Measurements from ENCODE around the gene THEMIS. TPM values are rescaled to one million over a fixed set of nuclear protein-coding genes. Genes with fewer than 3 reads are reported as not detected.

THEMIS gene
- total and polyA plus RNA-seq, 10 of the 15 experiments (the other 5 are each of a cell fraction or from before 2014, with no cell fraction given), result 0.06 to 1.5 (median 0.08) TPM; not detected in 6

DNA sequence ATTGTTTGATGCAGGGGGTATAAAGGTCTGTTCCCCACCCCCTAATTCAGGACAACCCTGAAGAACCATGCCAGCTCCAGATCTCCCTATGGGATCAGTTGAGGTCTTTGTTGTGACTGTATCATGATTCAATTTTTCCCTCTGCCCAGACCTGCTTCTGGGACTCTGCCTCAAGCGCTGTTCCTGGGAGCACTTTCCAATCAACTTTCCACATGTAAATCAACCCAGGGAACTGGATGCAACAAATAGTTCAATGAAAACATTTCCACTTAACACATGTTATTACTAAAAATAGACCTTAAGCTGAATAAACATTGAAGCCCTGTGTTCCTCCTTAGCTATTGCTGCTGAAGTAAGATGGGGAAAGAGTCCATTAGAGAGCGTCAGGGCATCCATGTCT is 184.4 kb downstream of the THEMIS start:
- no peak for FAIRE-seq
- H3K27me3 ChIP-seq (replicated peaks in 1 of 2; ENCODE audit: control insufficient read depth in 2 of 2, insufficient read depth in 2 of 2, low read length in 1 of 2), result no peaks in the 10 kb centered on the region
- H3K27ac ChIP-seq (ENCODE audit: control insufficient read depth, insufficient read depth), result no peak overlapping the region
- no peak overlapping the region for H3K4me3 ChIP-seq
- H3K4me2 ChIP-seq (ENCODE audit: control insufficient read depth, insufficient read depth), result no peak overlapping the region
- no peaks in the 10 kb centered on the region for H3K36me3 ChIP-seq (ENCODE audit: control insufficient read depth in 2 of 2, insufficient read depth in 2 of 2, low read length in 1 of 2)
- DNase-seq (ENCODE audit: low read depth, low spot score), result no peak
- no peaks in the 10 kb centered on the region for H3K4me1 ChIP-seq (ENCODE audit: control insufficient read depth, insufficient read depth, low read length)
- H2AFZ ChIP-seq (ENCODE audit: control insufficient read depth, low read depth, low read length), result no peak overlapping the region
- H4K20me1 ChIP-seq (ENCODE audit: control insufficient read depth, insufficient read depth), result no peaks in the 10 kb centered on the region
- WGBS (ENCODE audit: insufficient coverage, insufficient replicate concordance, low lambda C conversion rate, missing lambda C conversion rate), result 53% methylated on average over 2 of the region's 2 CpGs
- ChIA-PET POLR2A (no interaction called here), SMC1A (ENCODE audit: uncharacterized antibody, unreplicated experiment) (no interaction called here), CTCF (interaction anchor here (1.0 kb wide), 1 partner anchor 20 kb away, joined by 4 read pairs; no protein-coding TSS in a partner anchor), RAD21 (ENCODE audit: unreplicated experiment) (no interaction called here)
- no peak overlapping the region for H3K9ac ChIP-seq (ENCODE audit: control insufficient read depth, insufficient read depth, low read length)
- in situ Hi-C loops (cut with MboI), result no loop called here
- no peaks in the 10 kb centered on the region for H3K79me2 ChIP-seq (ENCODE audit: control insufficient read depth, insufficient read depth, low read length)
- no peak for ATAC-seq
- H3K9me3 ChIP-seq (replicated peaks; ENCODE audit: control insufficient read depth, insufficient read depth, low read length), result no peaks in the 10 kb centered on the region
- intact Hi-C loops (cut with micrococcal nuclease; ENCODE audit: unreplicated experiment), result no loop called here
- BruUV-seq (replicated peaks), result no TSS peak
- TF ChIP-seq IRF4 (IDR thresholded peaks at IDR 0.05; ENCODE audit: low read depth, low read length), result no peak

- H3K79me2 ChIP-seq (ENCODE audit: control insufficient read depth, insufficient read depth, low read length), result no peaks in the 10 kb centered on the region
Measured at GRCh38 chr6:127710668-127711067, 190.2 kb downstream of the THEMIS start.

More at GRCh38 chr6:127710668-127711067, 190.2 kb downstream of the THEMIS start:
- ChIA-PET POLR2A (no interaction called here), CTCF (no interaction called here), RAD21 (ENCODE audit: unreplicated experiment) (no interaction called here), SMC1A (ENCODE audit: uncharacterized antibody, unreplicated experiment) (interaction anchor here (0.6 kb wide), 1 partner anchor 11 kb away, joined by 3 read pairs; no protein-coding TSS in a partner anchor)
- Histone ChIP-seq H3K4me2 (ENCODE audit: control insufficient read depth, insufficient read depth) (no peak overlapping the region), H3K9me3 (replicated peaks; ENCODE audit: control insufficient read depth, insufficient read depth, low read length) (no peaks in the 10 kb centered on the region), H3K9ac (ENCODE audit: control insufficient read depth, insufficient read depth, low read length) (no peak overlapping the region), H3K36me3 (ENCODE audit: control insufficient read depth in 2 of 2, insufficient read depth in 2 of 2, low read length in 1 of 2) (no peaks in the 10 kb centered on the region), H3K27me3 (replicated peaks in 1 of 2; ENCODE audit: control insufficient read depth in 2 of 2, insufficient read depth in 2 of 2, low read length in 1 of 2) (no peaks in the 10 kb centered on the region), H3K4me3 (no peak overlapping the region), H2AFZ (ENCODE audit: control insufficient read depth, low read depth, low read length) (no peak overlapping the region), H3K4me1 (ENCODE audit: control insufficient read depth, insufficient read depth, low read length) (no peaks in the 10 kb centered on the region), H3K27ac (ENCODE audit: control insufficient read depth, insufficient read depth) (no peak overlapping the region), H4K20me1 (ENCODE audit: control insufficient read depth, insufficient read depth) (no peaks in the 10 kb centered on the region)
- 72% methylated on average over 3 of the region's 3 CpGs for WGBS (ENCODE audit: insufficient coverage, insufficient replicate concordance, low lambda C conversion rate, missing lambda C conversion rate)
- TF ChIP-seq POLR2A (IDR thresholded peaks at IDR 0.05; ENCODE audit: low read depth, low read length) (no peak), NFYB (IDR thresholded peaks at IDR 0.05; ENCODE audit: insufficient read depth, low read depth, low read length) (no peak), MYC (IDR thresholded peaks at IDR 0.05; ENCODE audit: insufficient read depth, insufficient read length, insufficient replicate concordance, low read length, severe bottlenecking) (no peak), BCL11A (IDR thresholded peaks at IDR 0.05; ENCODE audit: low read depth, low read length) (no peak)
- no peak for FAIRE-seq
- intact Hi-C loops (cut with micrococcal nuclease; ENCODE audit: unreplicated experiment), result no loop called here
- in situ Hi-C loops (cut with MboI), result no loop called here
- ATAC-seq, result no peak
- BruUV-seq (replicated peaks), result no TSS peak
- DNase-seq (ENCODE audit: low read depth, low spot score), result no peak

All from GM12878 (cell line).